Heart left ventricle (tissue), 16 donors: Measurements from ENCODE around the gene RUFY1. TPM values are rescaled to one million over a fixed set of nuclear protein-coding genes. Genes with fewer than 3 reads are reported as not detected.

Experiments
- ATAC-seq, 4 donors: fragments of 200-7000 bp; cut with Tn5 transposase; one replicate each; pipeline ENCODE4 v1.9.1; 2020 to 2022; ENCODE audit warnings: moderate library complexity in 4 of 4, mild to moderate bottlenecking in 3 of 4, moderate number of reproducible peaks in 1 of 4
- DNase-seq, 5 donors: peaks; one replicate each; pipeline ENCODE4 v3.0.0-alpha.2; 2020
- H3K27ac ChIP-seq, 12 donors: fragments of 200-600 bp; sonication (generic) in 4 of 12; one replicate each; pipeline versions ENCODE4 v1.5.0 to v1.8.0; 2016 to 2022; ENCODE audit warnings: mild to moderate bottlenecking in 2 of 12
- H3K27me3 ChIP-seq, 9 donors: fragments of 200-600 bp; sonication (generic) in 2 of 9; one replicate each; pipeline versions ENCODE4 v1.5.1 to v1.8.0; 2016 to 2022; ENCODE audit warnings: mild to moderate bottlenecking in 3 of 9
- H3K36me3 ChIP-seq, 9 donors: fragments of 200-600 bp; sonication (generic) in 2 of 9; one replicate each; pipeline versions ENCODE4 v1.5.0 to v1.8.0; 2018 to 2022; ENCODE audit warnings: mild to moderate bottlenecking in 2 of 9
- H3K4me1 ChIP-seq, 12 donors: fragments of 200-600 bp; sonication (generic) in 4 of 12; one replicate each; pipeline versions ENCODE4 v1.5.0 to v1.8.0; 2016 to 2022; ENCODE audit warnings: mild to moderate bottlenecking in 3 of 12
- H3K4me3 ChIP-seq, 12 donors: fragments of 200-600 bp; sonication (generic) in 4 of 12; one replicate each; pipeline versions ENCODE4 v1.5.0 to v1.8.0; 2017 to 2022; ENCODE audit warnings: mild to moderate bottlenecking in 9 of 12, moderate library complexity in 4 of 12
- H3K9me3 ChIP-seq, 12 donors: fragments of 200-600 bp; sonication (generic) in 4 of 12; one replicate each; pipeline versions ENCODE4 v1.5.0 to v1.8.0; 2016 to 2022; ENCODE audit warnings: mild to moderate bottlenecking in 1 of 12
- POLR2A ChIP-seq, 2 donors: fragments of 450-650 bp; IDR thresholded peaks; one replicate each; pipeline ENCODE4 v1.6.1; 2017; ENCODE audit warnings: antibody characterized with exemption in 2 of 2, mild to moderate bottlenecking in 2 of 2, moderate library complexity in 2 of 2
- WGBS, 4 donors: extraction: QIAGEN DNeasy Blood & Tissue Kit in 2 of 4; methylation state at CpG; one replicate each; pipeline versions ENCODE4 v1.1.5 to v1.1.7; 2013 to 2018; 5-methylcytosine and 5-hydroxymethylcytosine counted together
- intact Hi-C, 10 donors: fragments of 100-400 bp; cut with DNase I; formaldehyde crosslinking; loops; one replicate each; pipeline versions ENCODE4 v1.11.1 to v1.14.2; 2022
- polyA plus RNA-seq, 2 donors: library from polyadenylated mRNA; stranded (reverse); fragments of 200-250 nt; gene quantifications; one replicate each; pipeline ENCODE4 v1.2.3, GENCODE V29; 2013
- total RNA-seq, 9 donors: library from RNA; depleted of rRNA in 2 of 9; stranded (reverse); fragments of >200 nt in 2 of 9; fragmentation: NEBNext Ultra II Directional in 3 of 9; extraction: Animal tissue kit (Norgen Biotek cat#: 25700) in 3 of 9; gene quantifications; one replicate each; pipeline versions ENCODE4 v1.1.0 to v1.2.4, GENCODE V29; 2016 to 2023
- TF ChIP-seq, protein P1 (sequence below), 12 donors: fragments of 200-600 bp; sonication (generic) in 4 of 12; IDR thresholded peaks; one replicate each; pipeline versions ENCODE4 v1.5.0 to v1.8.0; 2018 to 2022; ENCODE audit warnings: antibody characterized with exemption in 12 of 12, mild to moderate bottlenecking in 5 of 12
- donor health status: ischemic (EF 13 %, LVEDD 7.1; RV severe dilation, severe dysfunction).
- donor health status: healthy with polysubstance abuse.
- donor health status: DM: no; HTN: yes; CAD: no.
- donor health status: DM: no; HTN: no; CAD: no.
- donor health status: ischemic (EF 25% LVEDD 6.9; RV normal size, moderate dysfunction).
- donor health status: ischemic (EF 25% LVEDD 5.7; RV mildly dilated, moderate dysfunction).
- donor health status: healthy.
- donor health status: DM: yes; HTN: yes; CAD: no.
- donor health status: ischemic (EF 35%, LVEDD 5.7; RV mildly dilated, moderate dysfunction).
- donor health status: nonischemic (EF 11% LVEDD 7.7; RV severe dilation, severe dysfunction).
- donor health status: DM: yes; HTN: yes; CAD: no.
- donor health status: PGD.
- donor health status: ischemic (EF 29% LVEDD 5.4; RV normal size, mild dysfunction).
- donor health status: nonischemic (EF 23%, LVEDD 6.1; RV moderate dilation, normal function).

Gene RUFY1
- total and polyA plus RNA-seq, 11 donors: 14.3 to 30.9 (median 24.2) TPM

DNA sequence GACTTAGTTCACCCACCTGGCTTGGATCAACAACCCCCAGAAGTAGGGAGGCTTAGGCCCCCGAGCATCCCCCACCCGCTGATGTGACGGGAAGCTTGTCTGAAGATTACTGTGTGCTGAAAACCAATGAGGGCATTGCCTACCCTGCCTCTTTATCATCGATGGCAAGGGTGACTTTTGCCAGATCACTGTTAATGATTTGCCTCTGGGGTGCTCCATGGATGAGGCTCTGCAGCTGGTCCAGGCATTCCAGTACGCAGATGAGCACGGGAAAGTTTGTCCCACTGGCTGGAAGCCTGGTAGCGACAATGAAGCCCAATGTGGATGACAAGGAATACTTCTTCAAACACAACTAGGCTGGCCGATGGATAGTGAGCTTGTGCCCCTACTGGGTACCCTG lies 22.0 kb downstream of the RUFY1 start:
- ATAC-seq: peak in 1 of 4 donors; percentile 29
- intact Hi-C loops: no loop called here
- TF ChIP-seq POLR2A (IDR thresholded peaks at IDR 0.05): no peak
- TF ChIP-seq, protein P1, sequence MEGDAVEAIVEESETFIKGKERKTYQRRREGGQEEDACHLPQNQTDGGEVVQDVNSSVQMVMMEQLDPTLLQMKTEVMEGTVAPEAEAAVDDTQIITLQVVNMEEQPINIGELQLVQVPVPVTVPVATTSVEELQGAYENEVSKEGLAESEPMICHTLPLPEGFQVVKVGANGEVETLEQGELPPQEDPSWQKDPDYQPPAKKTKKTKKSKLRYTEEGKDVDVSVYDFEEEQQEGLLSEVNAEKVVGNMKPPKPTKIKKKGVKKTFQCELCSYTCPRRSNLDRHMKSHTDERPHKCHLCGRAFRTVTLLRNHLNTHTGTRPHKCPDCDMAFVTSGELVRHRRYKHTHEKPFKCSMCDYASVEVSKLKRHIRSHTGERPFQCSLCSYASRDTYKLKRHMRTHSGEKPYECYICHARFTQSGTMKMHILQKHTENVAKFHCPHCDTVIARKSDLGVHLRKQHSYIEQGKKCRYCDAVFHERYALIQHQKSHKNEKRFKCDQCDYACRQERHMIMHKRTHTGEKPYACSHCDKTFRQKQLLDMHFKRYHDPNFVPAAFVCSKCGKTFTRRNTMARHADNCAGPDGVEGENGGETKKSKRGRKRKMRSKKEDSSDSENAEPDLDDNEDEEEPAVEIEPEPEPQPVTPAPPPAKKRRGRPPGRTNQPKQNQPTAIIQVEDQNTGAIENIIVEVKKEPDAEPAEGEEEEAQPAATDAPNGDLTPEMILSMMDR (IDR thresholded peaks at IDR 0.05): no peak
- Histone ChIP-seq H3K27ac (peak overlapping the region in 3 of 12 donors; percentile 34 to 48 (median 42)), H3K36me3 (peaks cover 0 to 100% (median 92%) of the 10 kb centered on the region in 9 donors), H3K27me3 (no peaks in the 10 kb centered on the region), H3K4me3 (no peak overlapping the region), H3K4me1 (peaks cover 0 to 19% (median 5%) of the 10 kb centered on the region in 12 donors), H3K9me3 (no peaks in the 10 kb centered on the region)
- no peak for DNase-seq
- 87 to 93% (median 87%) methylated on average over 8 of the region's 8 CpGs for WGBS, 4 donors

DNA sequence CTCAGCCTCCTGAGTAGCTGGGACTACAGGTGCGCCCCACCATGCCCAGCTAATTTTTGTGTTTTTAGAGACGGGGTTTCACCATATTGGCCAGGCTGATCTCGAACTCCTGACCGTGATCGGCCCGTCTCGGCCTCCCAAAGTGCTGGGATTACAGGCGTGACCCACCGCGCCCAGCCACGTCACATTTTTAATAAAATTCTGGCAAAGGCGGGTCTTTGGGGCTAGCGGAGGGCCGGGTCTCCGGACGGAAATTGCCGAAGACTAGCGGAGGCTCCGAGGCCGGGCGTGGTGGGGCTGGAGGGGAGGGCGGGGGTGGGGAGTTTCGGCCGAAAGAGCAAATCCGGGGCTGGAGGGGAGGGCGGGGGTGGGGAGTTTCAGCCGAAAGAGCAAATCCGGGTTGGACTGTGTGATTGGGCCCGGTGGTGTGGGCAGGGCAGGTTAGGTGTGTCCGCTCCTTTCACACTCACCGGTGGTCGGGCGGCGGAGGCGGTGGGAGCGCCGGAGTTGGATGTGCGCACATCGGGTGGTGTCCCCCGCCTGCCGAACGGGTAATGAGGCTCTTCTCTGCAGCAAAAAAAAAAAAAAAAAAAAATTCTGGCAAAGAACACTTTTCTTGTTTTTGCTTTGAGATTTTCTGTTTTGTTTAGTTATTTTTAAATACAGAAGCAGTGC lies 27.1 kb downstream of the RUFY1 start:
- no peak for DNase-seq
- H3K9me3 ChIP-seq: no peaks in the 10 kb centered on the region
- peaks cover 0 to 94% (median 84%) of the 10 kb centered on the region in 9 donors for H3K36me3 ChIP-seq
- TF ChIP-seq POLR2A (IDR thresholded peaks at IDR 0.05): no peak
- TF ChIP-seq, protein P1 (IDR thresholded peaks at IDR 0.05): no peak
- 96 to 98% (median 97%) methylated on average over 42 of the region's 42 CpGs for WGBS, 4 donors
- peaks cover 0 to 9% (median 0%) of the 10 kb centered on the region in 12 donors for H3K4me1 ChIP-seq
- intact Hi-C loops: no loop called here
- H3K27me3 ChIP-seq: no peaks in the 10 kb centered on the region
- no peak for ATAC-seq
- no peak overlapping the region for H3K27ac ChIP-seq
- no peak overlapping the region for H3K4me3 ChIP-seq

DNA sequence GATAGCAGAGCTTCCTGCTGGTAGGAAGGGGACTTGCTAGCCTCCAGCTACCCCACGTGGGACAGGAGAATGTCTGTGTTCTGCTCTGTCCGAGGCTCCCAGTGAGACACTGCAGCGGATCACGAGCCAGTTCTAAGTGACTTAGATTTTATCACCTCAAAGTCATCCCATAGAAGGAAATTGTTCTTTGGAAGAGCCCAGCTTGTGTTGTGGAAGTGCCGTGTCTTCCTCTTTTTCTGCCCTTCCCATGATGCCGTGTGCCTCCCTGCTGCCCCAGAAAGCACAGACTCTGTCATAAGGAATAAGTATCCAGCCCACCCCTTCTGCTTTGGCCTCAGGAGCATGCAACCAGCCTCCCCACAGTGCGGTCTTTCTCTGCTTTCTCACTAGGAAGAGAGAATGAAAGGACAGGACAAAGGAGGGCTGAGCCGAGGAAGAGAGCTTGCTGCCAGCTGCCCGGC lies 35.6 kb downstream of the RUFY1 start:
- Histone ChIP-seq H3K27me3 (no peaks in the 10 kb centered on the region), H3K4me1 (no peaks in the 10 kb centered on the region), H3K4me3 (no peak overlapping the region), H3K36me3 (peaks cover 2 to 98% (median 82%) of the 10 kb centered on the region in 9 donors), H3K9me3 (no peaks in the 10 kb centered on the region), H3K27ac (peak overlapping the region in 1 of 12 donors; percentile 62)
- ATAC-seq (peak in 2 of 4 donors; percentile 33 to 34), DNase-seq (no peak)
- intact Hi-C loops: no loop called here
- TF ChIP-seq, protein P1 (IDR thresholded peaks at IDR 0.05): no peak
- TF ChIP-seq POLR2A (IDR thresholded peaks at IDR 0.05): no peak
- 75 to 84% (median 83%) methylated on average over 9 of the region's 9 CpGs for WGBS, 4 donors

DNA sequence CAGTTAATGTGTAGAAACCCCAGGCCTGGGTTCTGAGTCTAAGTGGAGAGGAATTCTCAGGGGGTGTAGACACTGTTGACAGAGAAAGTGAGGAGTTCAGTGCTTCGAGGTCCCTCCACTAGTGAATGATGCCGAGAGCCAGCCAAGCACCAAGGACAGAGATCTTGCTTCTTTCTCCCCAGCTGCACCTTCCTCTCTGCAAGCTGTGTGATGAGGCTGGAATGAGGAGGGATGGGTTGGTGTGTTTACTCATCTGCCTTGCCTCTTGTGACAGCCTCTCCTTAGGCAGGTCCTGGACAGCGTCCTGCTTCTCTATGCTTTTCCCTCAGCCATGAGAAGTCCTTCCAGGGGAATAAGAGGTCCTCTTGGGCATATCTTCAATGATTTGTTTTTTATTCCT lies 37.8 kb downstream of the RUFY1 start:
- Histone ChIP-seq H3K36me3 (peaks cover 2 to 100% (median 82%) of the 10 kb centered on the region in 9 donors), H3K4me1 (no peaks in the 10 kb centered on the region), H3K9me3 (no peaks in the 10 kb centered on the region), H3K27me3 (no peaks in the 10 kb centered on the region), H3K27ac (no peak overlapping the region), H3K4me3 (no peak overlapping the region)
- DNase-seq (no peak), ATAC-seq (no peak)
- intact Hi-C loops: no loop called here
- no peak for TF ChIP-seq POLR2A (IDR thresholded peaks at IDR 0.05)
- TF ChIP-seq, protein P1 (IDR thresholded peaks at IDR 0.05): no peak
- WGBS, 4 donors: 84 to 89% (median 86%) methylated on average over 3 of the region's 3 CpGs
